NOMO-1 (cell line): Measurements from ENCODE around the gene CCN2.
A peak's percentile ranks its signal among the peaks of the same experiment; 100 is the strongest.
"Not testable (repeated sequence)": the region's sequence is repeated elsewhere in the genome, so short reads cannot be mapped to it uniquely, and the experiment has no call there.

Source experiments
- DNase-seq, 2 experiments: peaks; one replicate each; lab custom pipeline; 2025; ENCODE audit not compliant: unreplicated experiment in 2 of 2; lab: John Stamatoyannopoulos, UW

The CCN2 gene

DNA sequence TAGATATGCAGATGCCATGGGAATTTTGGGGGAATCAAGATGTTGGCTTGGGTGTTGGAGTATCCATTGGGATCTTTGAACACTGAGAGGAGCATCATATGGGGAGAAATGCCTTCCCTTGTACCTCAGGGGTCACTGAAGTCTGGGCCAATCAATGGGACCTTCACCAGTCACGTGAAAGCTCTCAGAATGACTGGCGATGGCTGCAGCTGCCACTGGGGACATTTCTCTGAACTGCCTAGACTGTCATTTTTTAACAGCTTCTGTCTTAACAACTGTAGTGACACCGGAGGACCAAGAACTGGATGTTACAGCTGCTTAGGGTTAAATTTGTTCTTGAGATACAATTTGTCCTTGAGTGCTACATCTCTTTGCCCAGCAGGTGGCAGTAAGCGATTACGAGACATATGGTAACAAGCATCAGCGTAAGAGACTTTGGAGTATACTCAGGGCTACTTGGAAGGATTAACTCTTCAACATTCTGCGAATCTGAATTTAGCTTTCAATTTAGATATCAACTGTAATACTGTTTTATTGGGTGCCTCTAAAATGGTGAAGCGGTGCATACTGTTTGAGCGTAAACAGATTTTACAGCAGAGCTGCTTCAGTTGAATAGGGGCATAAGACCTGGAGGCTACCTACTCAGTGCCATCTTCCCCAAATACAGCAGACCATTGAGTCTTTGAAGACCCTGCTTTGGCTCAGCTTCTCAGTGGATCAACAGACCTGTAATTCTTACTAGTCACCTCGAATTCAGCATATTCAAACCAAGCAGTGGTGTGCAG is 36.0 kb downstream of the CCN2 start:
- DNase-seq, result peak; percentile 9 to 65

DNA sequence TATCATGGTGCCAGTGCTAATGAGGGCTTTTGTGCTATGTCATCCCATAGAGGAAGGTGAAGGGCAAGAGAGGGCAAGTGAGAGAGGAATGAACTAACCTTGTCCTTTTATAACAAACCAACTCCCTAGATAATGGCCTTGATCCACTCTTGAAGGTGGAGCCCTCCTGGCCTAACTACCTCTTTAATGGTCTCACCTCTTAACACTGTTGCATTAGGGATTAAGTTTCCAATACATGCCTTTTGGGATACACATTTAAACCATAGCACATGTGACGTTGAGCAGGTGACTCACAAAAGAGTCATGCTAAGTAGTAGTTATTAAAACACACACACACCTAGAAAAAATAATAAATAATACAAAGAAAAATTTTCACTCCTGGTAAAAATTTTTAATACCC is 36.9 kb downstream of the CCN2 start:
- no peak for DNase-seq

DNA sequence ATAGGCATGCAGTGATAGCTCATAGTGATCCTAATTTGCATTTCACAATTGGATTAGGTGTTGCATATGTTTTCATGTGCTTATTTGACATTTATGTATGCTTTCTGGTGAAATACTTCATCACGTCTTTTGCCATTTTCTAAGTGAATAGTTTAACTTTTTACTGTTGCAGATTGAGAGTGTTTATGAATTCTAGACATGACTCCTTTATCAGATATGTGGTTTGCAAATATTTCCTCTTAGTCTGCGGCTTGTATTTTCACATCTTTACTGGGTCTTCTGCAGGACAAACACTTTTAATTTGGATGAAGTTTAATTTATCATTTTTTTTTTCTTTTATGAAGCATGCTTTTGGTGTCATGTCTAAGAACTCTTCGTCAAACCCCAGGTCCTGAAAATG is 39.2 kb downstream of the CCN2 start:
- no peak for DNase-seq

DNA sequence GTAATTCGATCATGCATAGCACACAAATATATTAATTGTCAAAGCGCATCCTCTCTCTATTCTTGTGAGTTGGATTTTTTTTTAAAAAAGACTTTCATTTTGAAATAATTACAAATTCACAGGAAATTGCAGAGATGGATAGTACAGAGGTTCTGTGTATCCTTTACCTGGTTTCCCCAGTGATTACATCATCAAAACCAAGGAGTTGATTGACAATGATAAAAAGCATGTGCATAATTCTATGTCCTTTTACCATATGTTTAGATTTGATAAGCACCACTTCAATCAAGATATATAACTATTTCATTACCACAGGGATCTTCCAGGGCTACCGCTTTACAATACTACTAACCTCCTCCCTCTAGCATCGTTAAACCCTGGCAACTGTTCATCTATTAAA is 40.2 kb downstream of the CCN2 start:
- no peak for DNase-seq

DNA sequence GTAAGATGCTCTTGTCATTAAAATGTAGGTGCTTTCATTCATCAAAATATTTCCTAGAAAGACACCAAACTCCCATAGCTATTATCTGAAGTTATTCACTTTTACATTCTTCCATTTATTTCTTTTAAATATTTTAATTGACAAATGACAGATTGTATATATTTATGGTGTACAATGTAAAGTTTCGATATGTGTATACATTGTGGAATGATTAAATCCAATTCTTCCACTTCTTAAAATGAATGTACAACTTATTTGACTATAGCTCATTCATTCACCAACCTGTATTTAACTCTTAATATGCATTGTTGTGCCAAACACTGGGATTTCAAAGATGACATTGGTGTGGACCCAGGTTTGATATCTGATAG is 41.0 kb downstream of the CCN2 start:
- DNase-seq, result no peak

DNA sequence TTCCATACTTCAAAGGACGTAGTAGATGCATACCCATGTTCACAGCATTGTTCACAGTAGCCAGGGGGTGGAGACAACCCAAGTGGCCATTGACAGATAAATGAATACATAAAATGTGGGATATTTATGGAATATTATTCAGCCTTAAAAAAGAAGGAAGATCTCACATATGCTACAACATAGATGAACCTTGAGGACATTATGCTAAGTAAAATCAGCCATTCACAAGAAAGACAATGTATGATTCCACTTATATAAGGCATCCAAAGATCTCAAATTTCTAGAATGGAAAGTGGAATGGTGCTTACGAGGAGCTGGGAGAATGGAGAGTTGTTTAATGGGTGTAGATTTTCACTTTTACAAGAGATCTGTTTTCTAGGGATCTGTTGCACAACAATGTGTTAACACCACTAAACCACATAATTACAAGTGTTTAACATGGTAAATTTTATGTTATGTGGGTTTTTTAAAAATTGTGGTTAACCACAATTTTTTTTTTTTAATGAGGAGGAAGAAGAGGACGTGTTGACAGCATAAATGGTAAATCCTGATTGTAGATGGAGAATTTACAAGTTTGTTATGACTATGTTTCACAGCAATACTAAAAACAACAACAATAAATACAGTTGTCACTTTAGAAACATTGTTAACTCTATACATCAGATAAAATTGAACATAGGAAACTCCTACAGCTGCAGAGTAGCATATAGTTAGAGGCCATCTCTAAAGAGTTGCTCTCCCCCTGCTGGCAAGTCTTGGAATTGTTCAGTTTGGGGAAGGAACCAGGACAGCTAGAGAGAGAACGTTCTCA is 41.6 kb downstream of the CCN2 start:
- DNase-seq, result peak; percentile 15 to 81

DNA sequence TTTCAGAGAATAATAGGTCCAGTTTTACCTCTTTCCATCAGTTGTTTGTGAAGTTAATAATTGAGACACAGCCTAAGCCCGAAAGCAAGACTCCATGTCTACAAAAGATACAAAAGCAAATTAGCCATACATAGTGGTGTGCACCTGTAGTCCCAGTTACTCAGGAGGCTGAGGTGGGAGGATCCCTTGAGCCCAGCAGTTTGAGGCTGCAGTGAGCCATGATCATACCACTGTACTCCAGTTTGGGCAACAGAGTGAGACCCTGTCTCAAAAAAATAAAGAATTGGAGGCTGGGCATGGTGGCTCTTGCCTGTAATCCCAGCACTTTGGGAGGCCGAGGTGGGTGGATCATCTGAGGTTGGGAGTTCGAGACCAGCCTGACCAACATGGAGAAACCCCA is 42.4 kb downstream of the CCN2 start:
- not testable (repeated sequence) for DNase-seq

DNA sequence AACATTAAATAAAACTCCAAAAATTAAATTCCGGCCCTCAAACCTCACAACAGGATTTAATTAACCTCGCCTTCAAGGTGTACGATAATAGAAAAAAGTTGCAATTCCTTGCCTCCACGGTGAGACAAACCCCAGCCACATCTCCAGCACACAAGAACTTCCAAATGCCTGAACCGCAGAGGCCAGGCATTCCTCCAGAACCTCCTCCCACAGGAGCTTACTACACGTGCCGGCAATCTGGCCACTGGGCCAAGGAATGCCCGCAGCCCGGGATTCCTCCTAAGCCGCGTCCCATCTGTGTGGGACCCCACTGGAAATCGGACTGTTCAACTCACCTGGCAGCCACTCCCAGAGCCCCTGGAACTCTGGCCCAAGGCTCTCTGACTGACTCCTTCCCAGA is 47.4 kb downstream of the CCN2 start:
- DNase-seq, result not testable (repeated sequence)

DNA sequence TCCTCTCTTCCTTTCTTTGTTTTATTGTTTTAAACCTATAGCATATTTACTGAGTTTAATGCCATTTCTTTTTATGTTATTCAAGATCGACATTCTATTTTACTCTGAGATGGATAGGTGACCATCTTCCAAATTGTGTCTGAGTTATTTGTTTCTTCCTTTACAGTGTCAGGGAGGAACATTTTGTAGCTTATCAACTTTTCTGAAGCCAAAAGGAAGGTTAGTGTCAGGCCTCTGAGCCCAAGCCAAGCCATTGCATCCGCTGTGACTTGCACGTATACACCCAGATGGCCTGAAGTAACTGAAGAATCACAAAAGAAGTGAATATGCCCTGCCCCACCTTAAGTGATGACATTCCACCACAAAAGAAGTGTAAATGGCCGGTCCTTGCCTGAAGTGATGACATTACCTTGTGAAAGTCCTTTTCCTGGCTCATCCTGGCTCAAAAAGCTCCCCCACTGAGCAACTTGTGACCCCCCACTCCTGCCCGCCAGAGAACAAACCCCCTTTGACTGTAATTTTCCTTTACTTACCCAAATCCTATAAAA is 49.8 kb downstream of the CCN2 start:
- DNase-seq, result not testable (repeated sequence)

DNA sequence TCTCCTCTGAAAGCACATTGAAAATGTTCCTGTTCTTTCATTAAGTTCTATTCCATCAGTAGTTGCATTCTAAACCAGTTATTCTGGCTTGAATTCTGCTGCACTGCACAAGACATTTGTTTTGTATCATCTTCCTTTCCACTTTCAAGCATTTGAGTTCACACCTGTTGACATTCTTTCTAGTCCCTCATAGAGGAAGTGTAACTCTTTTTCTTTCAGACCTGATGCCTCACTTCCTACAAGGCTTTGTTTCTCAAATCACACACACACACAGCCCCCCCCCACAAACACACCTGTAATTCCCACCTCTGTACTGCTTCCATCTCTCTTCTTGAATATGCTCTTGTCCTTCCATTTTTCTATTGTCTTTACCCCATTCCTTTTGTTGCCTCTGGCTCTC is 50.9 kb downstream of the CCN2 start:
- DNase-seq, result no peak

DNA sequence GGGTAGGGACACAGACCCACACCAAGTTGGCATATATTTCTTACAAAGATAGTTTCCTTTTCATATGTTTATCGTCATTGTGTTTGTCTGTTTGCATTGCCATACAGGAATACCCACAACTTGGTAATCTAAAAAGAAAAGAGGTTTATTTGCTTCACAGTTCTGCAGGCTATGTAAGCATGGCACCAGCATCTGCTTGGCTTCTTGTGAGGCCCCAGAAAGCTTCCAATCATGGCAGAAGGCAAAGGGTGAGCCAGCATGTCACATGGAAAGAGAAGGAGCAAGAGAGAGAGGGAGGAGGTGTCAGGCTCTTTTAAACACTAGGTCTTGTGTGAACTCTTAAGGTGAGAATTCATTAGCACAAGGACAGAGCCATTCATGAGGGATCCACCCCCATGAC is 52.5 kb downstream of the CCN2 start:
- no peak for DNase-seq
